B cell (primary cell): Measurements from ENCODE around the gene SIGLEC7. TPM values are rescaled to one million over a fixed set of nuclear protein-coding genes. Genes with fewer than 3 reads are reported as not detected.

ENCODE experiments used
- ATAC-seq: fragments of 200-7000 bp; cut with Tn5 transposase; one replicate; pipeline ENCODE4 v1.10.0; 2021; ENCODE audit warnings: low read depth, mild to moderate bottlenecking, moderate number of reproducible peaks, moderate library complexity
- CTCF ChIA-PET: fragments of 350-600 bp; sonication (Branson Sonifier 250); formaldehyde crosslinking; loops from one replicate; lab custom pipeline; 2021; ENCODE audit warnings: antibody characterized with exemption, inconsistent platforms; lab: Charles Lee
- POLR2A ChIA-PET: fragments of 350-600 bp; sonication (Branson Sonifier 250); formaldehyde crosslinking; loops from one replicate; lab custom pipeline; 2021; ENCODE audit warnings: antibody characterized with exemption; lab: Charles Lee
- DNase-seq: peaks from one replicate; pipeline ENCODE4 v3.0.0; 2013
- H2AFZ ChIP-seq: 2 replicates; pipeline ENCODE4 v1.6.1; 2012; ENCODE audit warnings: mild to moderate bottlenecking, low read depth, low read length; ENCODE audit not compliant: insufficient read depth, poor library complexity, severe bottlenecking
- H3K27ac ChIP-seq, 2 donors: 1 replicate in 1 of 2; 2 replicates in 1 of 2; pipeline ENCODE4 v1.5.1; 2012 to 2013; ENCODE audit warnings: low read length in 2 of 2, mild to moderate bottlenecking in 2 of 2, moderate library complexity in 1 of 2
- H3K27me3 ChIP-seq, 4 experiments: fragments of 200-600 bp in 1 of 4; sonication (generic) in 1 of 4; replicated peaks in 1 of 4; 1 replicate in 2 of 4; 2 replicates in 2 of 4; pipeline versions ENCODE4 v1.6.1 to v1.7.0; 2013 to 2016; ENCODE audit warnings: low read length in 3 of 4, mild to moderate bottlenecking in 2 of 4, mixed read lengths in 1 of 4, moderate library complexity in 1 of 4; ENCODE audit not compliant: insufficient read depth in 4 of 4, control insufficient read depth in 3 of 4; ENCODE audit errors: control extremely low read depth in 1 of 4
- H3K36me3 ChIP-seq, 2 experiments: replicated peaks in 1 of 2; 1 replicate in 1 of 2; 2 replicates in 1 of 2; pipeline versions ENCODE4 v1.6.1 to v1.7.1; 2013; ENCODE audit warnings: low read length in 1 of 2; ENCODE audit not compliant: insufficient read depth in 2 of 2, control insufficient read depth in 1 of 2; ENCODE audit errors: control extremely low read depth in 1 of 2, extremely low read depth in 1 of 2
- H3K4me1 ChIP-seq, 2 donors: fragments of 200-600 bp in 1 of 2; sonication (generic) in 1 of 2; 1 replicate in 1 of 2; 2 replicates in 1 of 2; pipeline versions ENCODE4 v1.5.1 to v1.6.1; 2013 to 2017; ENCODE audit warnings: low read length in 2 of 2; ENCODE audit not compliant: control insufficient read depth in 2 of 2, insufficient read depth in 2 of 2
- H3K4me2 ChIP-seq: replicated peaks from 2 replicates; pipeline ENCODE3; 2012; ENCODE audit warnings: mild to moderate bottlenecking, low read depth, low read length; ENCODE audit not compliant: poor library complexity, severe bottlenecking
- H3K4me3 ChIP-seq, 5 experiments: fragments of 200-600 bp in 1 of 5; sonication (generic) in 1 of 5; 1 replicate in 3 of 5; 2 replicates in 2 of 5; pipeline versions ENCODE4 v1.5.1 to v1.7.0; 2011 to 2016; ENCODE audit warnings: low read length in 4 of 5, mild to moderate bottlenecking in 4 of 5, low read depth in 2 of 5, control low read depth in 1 of 5, moderate library complexity in 1 of 5; ENCODE audit not compliant: insufficient read depth in 1 of 5; ENCODE audit errors: control extremely low read depth in 1 of 5, extremely low read depth in 1 of 5
- H3K79me2 ChIP-seq: fragments of 200-600 bp; sonication (generic); one replicate; pipeline ENCODE4 v1.6.0; 2016; ENCODE audit warnings: low read length; ENCODE audit not compliant: control insufficient read depth, insufficient read depth
- H3K9ac ChIP-seq: fragments of 200-600 bp; sonication (generic); 2 replicates; pipeline ENCODE4 v1.6.1; 2017; ENCODE audit warnings: mild to moderate bottlenecking, low read length, moderate library complexity
- H3K9me3 ChIP-seq, 3 donors: one replicate each; pipeline versions ENCODE4 v1.6.1 to v1.7.1; 2013; ENCODE audit warnings: low read length in 2 of 3; ENCODE audit not compliant: control insufficient read depth in 2 of 3, insufficient read depth in 1 of 3; ENCODE audit errors: control extremely low read depth in 1 of 3
- H4K20me1 ChIP-seq: 2 replicates; pipeline ENCODE4 v1.6.0; 2012; ENCODE audit warnings: mild to moderate bottlenecking, low read length; ENCODE audit not compliant: insufficient read depth, control insufficient read depth, poor library complexity, severe bottlenecking
- H3K27ac Mint-ChIP-seq: one replicate; pipeline ENCODE4 v1.8.0; 2021; ENCODE audit warnings: mixed read lengths
- H3K27me3 Mint-ChIP-seq: one replicate; pipeline ENCODE4 v1.8.0; 2021; ENCODE audit warnings: mixed read lengths
- H3K4me1 Mint-ChIP-seq: one replicate; pipeline ENCODE4 v1.8.0; 2021; ENCODE audit warnings: mixed read lengths
- H3K4me3 Mint-ChIP-seq: one replicate; pipeline ENCODE4 v1.8.0; 2021; ENCODE audit warnings: mixed read lengths
- H3K9me3 Mint-ChIP-seq: one replicate; pipeline ENCODE4 v1.8.0; 2022; ENCODE audit warnings: mixed read lengths; ENCODE audit not compliant: insufficient read depth
- EZH2 ChIP-seq: IDR thresholded peaks from 2 replicates; pipeline ENCODE4 v1.6.1; 2012; ENCODE audit warnings: borderline replicate concordance, low read depth, mild to moderate bottlenecking, moderate library complexity, low read length; ENCODE audit not compliant: insufficient read depth, poor library complexity, severe bottlenecking
- WGBS: methylation state at CpG from one replicate; pipeline ENCODE4 v1.1.5; 2013; ENCODE audit warnings: missing lambda C conversion rate; ENCODE audit not compliant: insufficient coverage; 5-methylcytosine and 5-hydroxymethylcytosine counted together
- intact Hi-C: fragments of 100-400 bp; cut with micrococcal nuclease; formaldehyde crosslinking; loops from one replicate; pipeline ENCODE4 v1.10.0; 2022
- polyA plus RNA-seq: library from polyadenylated mRNA; depleted of rRNA; stranded (reverse); fragments of >200 nt; gene quantifications from 2 replicates; pipeline ENCODE4 v1.2.3, GENCODE V29; 2012
- total RNA-seq, 2 donors: library from RNA; stranded (reverse); fragments of 120-200 nt in 1 of 2; gene quantifications; 1 replicate in 1 of 2; 2 replicates in 1 of 2; pipeline versions ENCODE4 v1.2.3 to v1.2.4, GENCODE V29; 2013 to 2022
- TF ChIP-seq, protein P1 (sequence below): fragments of 200-600 bp; IDR thresholded peaks from one replicate; pipeline ENCODE4 v1.8.0; 2022; ENCODE audit warnings: antibody characterized with exemption, mild to moderate bottlenecking

The SIGLEC7 gene
- total and polyA plus RNA-seq, 2 donors (not counting 1 experiment from before 2014, with no cell fraction given) = 0.52 TPM; not detected in 1

DNA sequence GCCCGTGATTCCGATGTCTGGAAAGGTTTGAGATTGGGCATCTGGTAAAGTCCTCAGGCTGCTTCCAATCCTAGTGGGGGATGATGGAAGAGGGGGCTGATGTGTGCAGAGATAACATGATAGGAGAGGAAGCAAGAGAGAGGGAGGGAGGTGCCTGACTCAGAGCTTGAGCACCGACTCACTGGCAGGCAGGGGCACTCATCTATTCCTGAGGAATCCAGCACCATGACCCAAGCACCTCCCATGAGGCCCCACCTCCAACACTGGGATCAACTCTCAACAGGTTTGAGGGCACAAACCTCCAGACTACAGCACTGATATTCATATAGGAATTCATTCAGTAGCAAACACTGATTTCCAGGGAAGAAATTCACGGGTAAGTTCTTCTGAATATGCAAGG lies 23.0 kb upstream of the SIGLEC7 start:
- H3K36me3 ChIP-seq = no peaks in the 10 kb centered on the region
- H3K9me3 ChIP-seq = no peaks in the 10 kb centered on the region
- no peak overlapping the region for H3K4me3 Mint-ChIP-seq
- H3K27me3 ChIP-seq = peaks cover 0 to 8% (median 2%) of the 10 kb centered on the region in 4 experiments
- no peak for TF ChIP-seq EZH2
- TF ChIP-seq, protein P1, sequence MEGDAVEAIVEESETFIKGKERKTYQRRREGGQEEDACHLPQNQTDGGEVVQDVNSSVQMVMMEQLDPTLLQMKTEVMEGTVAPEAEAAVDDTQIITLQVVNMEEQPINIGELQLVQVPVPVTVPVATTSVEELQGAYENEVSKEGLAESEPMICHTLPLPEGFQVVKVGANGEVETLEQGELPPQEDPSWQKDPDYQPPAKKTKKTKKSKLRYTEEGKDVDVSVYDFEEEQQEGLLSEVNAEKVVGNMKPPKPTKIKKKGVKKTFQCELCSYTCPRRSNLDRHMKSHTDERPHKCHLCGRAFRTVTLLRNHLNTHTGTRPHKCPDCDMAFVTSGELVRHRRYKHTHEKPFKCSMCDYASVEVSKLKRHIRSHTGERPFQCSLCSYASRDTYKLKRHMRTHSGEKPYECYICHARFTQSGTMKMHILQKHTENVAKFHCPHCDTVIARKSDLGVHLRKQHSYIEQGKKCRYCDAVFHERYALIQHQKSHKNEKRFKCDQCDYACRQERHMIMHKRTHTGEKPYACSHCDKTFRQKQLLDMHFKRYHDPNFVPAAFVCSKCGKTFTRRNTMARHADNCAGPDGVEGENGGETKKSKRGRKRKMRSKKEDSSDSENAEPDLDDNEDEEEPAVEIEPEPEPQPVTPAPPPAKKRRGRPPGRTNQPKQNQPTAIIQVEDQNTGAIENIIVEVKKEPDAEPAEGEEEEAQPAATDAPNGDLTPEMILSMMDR = no peak
- peaks cover 33% of the 10 kb centered on the region for H3K27me3 Mint-ChIP-seq
- no peaks in the 10 kb centered on the region for H3K9me3 Mint-ChIP-seq
- intact Hi-C loops = no loop called here
- CTCF ChIA-PET = no interaction called here
- no peak overlapping the region for H3K27ac ChIP-seq
- no peak overlapping the region for H3K27ac Mint-ChIP-seq
- DNase-seq = no peak
- no peak overlapping the region for H2AFZ ChIP-seq
- H3K4me1 ChIP-seq = peaks cover 8 to 12% of the 10 kb centered on the region in 2 donors
- no peak for ATAC-seq
- H3K4me2 ChIP-seq = no peak overlapping the region
- H3K4me3 ChIP-seq = no peak overlapping the region
- WGBS = 67% methylated on average over 4 of the region's 4 CpGs
- H4K20me1 ChIP-seq = no peaks in the 10 kb centered on the region
- no peak overlapping the region for H3K9ac ChIP-seq
- H3K4me1 Mint-ChIP-seq = peaks cover 10% of the 10 kb centered on the region
- no peaks in the 10 kb centered on the region for H3K79me2 ChIP-seq
- POLR2A ChIA-PET = no interaction called here

DNA sequence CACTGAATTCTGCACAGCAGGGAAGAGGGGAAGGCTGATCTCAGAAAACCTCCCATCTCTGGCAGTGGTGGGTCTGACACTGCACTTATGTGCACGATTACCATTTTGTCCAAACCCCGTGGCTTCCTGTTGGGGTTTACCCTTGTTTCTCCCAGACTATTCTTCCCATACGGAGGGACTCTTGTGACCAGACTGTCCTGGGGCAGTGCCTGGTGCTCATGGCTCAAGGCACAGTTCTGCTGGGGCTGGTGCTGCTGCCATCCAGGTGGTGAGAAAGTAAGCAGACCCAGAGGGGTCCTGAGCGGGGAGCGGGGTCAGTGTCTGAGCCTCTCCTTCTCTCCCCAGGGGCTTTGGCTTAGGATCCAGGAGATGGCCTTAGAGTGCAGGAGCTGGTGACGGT lies 22.5 kb upstream of the SIGLEC7 start:
- H3K9me3 ChIP-seq = no peaks in the 10 kb centered on the region
- peaks cover 0 to 6% (median 0%) of the 10 kb centered on the region in 4 experiments for H3K27me3 ChIP-seq
- H3K9ac ChIP-seq = no peak overlapping the region
- Mint-ChIP-seq H3K4me1 (peaks cover 10% of the 10 kb centered on the region), H3K27me3 (peaks cover 34% of the 10 kb centered on the region), H3K27ac (no peak overlapping the region), H3K4me3 (no peak overlapping the region), H3K9me3 (no peaks in the 10 kb centered on the region)
- DNase-seq (no peak), ATAC-seq (no peak)
- H3K36me3 ChIP-seq = no peaks in the 10 kb centered on the region
- 81% methylated on average over 5 of the region's 6 CpGs for WGBS
- no peaks in the 10 kb centered on the region for H4K20me1 ChIP-seq
- H3K4me1 ChIP-seq = peaks cover 8 to 14% of the 10 kb centered on the region in 2 donors
- H3K27ac ChIP-seq = no peak overlapping the region
- H3K4me2 ChIP-seq = no peak overlapping the region
- no peak overlapping the region for H3K4me3 ChIP-seq
- ChIA-PET POLR2A (no interaction called here), CTCF (no interaction called here)
- no peak for TF ChIP-seq EZH2
- TF ChIP-seq, protein P1 = no peak
- H2AFZ ChIP-seq = no peak overlapping the region
- intact Hi-C loops = no loop called here
- H3K79me2 ChIP-seq = no peaks in the 10 kb centered on the region
